GM18519 (cell line): Measurements from ENCODE around the gene AQP2.

Source experiments
- ATAC-seq: cut with Tn5 transposase; IDR thresholded peaks from one replicate; pipeline ENCODE4 v1.9.1; 2021; ENCODE audit warnings: mild to moderate bottlenecking, moderate library complexity; ENCODE audit not compliant: unreplicated experiment, low FRiP score

Gene AQP2

DNA sequence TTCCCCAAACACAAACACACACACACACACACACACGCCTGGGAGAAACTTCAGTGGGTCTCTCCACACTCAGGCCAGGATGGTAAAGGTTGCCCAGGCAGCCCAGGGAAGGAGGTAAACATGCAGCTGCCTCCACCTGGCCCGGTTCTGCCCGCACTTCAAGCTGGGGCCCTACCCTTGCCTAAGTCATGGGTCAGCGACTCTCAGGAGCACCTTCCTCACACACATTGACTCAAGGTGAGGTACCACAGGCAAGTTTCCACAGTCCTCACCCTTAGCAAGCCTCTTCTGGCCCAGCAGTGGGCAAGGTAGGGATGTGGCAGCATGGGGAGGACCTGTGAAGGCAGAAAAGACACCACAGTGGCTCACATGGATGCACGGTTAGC is 32.8 kb upstream of the AQP2 start:
- no peak for ATAC-seq

DNA sequence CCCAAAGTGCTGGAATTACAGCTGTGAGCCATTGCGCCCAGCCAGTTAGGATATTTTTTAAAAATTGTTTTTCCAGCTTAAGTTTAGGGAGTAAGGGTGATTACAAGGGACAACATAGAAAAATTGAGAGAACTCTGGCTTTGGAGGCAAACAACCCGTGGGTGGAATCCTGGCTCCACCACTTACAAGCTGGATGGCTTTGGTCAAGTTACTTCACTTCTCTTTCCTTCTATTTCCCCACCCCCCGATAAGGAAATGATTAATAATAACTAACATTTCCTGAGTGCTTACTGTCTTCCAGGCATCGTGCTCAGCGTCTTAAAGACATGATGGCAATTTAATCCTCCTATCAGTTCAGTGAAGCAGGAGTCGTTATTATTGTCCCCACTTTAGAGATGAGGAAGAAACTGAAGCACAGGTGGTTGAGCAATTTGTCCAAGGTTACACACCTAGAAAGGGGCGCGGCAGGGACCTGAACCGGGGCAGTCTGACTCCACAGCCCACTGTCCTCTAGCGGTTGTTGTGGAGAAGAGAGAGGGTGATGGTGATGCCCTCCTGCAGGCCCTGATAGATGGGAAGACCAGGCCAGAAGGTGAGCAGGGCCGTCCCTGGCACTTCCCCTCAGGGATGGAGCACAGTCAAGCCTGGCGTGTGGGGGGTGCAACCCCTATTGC is 30.2 kb upstream of the AQP2 start:
- ATAC-seq: no peak

DNA sequence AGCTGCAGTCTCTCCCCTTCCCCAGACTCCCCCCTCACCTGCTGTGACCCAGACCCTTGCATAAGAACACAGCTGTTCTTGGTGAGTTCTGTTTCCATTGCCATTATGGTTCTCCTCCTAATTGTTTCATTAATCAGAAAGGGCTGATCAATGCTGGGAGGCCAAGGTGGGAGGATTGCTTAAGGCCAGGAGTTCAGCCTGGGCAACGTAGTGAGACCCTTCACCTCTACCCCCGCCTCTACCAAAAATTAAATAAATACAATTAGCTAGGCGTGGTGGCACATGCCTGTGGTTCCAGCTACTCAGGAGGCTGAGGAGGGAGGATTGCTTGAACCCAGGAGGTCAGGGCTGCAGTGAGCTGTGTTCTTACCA is 29.6 kb upstream of the AQP2 start:
- no peak for ATAC-seq

DNA sequence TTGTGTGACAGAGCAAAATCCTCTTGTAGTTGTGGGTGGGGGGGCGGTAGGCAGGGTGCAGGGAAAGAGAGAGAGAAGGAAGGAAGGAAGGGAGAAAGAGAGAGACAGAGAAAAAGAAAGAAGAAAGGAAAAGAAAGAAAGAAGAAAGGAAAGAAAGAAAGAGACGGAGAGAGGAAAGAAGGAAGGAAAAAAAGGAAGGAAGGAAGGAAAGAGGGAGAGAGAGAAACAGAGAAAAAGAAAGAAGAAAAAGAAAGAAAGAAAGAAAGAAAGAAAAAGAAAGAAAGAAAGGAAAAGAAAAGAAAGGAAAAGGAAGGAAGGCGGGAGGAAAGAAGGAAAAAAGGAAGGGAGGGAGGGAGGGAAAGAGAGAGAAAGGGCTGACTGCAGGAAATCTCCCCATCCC is 29.2 kb upstream of the AQP2 start:
- no peak for ATAC-seq

DNA sequence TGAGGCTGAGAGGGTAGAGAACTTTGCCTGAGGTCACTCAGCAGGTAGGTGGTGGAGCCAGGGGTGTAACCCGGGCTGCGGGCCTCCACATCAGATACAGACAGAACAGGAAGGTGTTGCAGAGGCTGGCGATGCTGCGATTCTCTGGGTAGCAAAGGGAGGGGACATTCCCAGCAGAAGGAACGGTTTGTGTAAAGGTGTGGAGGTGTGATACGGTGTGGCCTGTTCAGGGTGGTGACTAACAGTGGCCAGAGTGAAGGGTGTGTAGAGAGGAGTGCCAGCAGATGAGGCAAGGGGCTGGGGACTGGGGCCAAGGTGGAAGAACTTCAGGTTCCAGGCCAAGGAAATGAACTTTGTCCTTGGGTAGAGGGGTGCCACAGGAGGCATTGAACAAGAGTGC is 28.6 kb upstream of the AQP2 start:
- ATAC-seq: no peak

DNA sequence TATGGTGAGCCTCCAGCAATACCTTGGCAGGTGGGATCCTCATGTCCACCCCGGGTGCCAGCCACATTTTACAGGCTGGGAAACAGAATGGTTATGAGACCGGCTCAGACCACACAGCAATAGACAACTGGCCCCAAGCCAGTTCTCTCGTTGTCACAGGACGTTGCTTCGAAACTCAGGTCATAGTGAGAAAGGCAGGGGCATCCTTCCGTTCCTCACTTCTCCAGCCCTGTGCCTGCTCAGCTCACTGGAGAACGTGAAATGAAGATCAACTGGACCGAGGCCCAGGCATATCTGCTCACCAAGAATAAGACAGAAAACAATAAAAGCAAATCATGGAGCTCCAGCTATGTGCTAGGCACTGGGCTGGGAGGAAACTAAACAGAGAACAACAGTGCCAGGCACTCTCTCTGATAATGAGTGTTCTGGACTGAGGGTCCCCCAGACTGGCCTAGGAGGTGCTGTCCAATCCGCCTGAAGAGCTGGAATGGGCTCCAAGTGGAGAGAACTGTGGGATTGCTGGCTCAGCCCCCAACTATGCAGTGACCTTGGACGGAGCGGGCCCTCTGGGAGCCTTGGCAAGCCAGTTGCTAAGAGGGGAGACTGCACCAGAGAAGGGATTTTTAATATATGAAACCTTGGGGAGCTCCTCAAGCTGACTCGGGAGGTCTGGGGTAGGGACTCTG is 28.0 kb upstream of the AQP2 start:
- ATAC-seq: no peak

DNA sequence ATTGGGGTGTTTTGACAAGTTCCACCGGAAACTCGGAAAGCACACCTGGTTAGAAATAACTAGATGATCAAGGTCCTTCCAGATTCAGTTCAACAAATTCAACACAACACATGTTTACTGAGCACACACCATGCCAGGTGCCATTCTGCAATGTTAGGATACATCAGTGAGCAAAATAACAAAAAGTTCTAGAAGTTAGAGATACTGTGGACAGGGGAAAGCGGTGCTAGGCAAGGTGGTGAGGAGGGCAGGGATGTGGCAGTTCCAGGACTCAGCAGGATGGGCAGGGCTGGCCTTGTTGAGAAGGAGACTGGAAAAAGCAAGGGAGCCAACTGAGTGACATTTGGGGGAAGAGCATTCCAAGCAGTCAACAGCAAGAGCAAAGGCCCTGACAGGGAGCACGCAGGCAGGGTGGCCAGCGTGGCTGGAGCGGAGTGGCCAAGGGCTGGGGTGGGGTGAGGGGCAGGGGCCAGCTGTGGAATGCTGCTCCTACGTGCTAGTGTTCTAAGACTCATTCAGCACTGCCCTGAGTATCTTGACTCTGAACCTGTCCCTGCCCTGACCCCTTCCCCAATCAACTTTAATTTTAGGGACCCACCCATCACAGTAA is 27.4 kb upstream of the AQP2 start:
- no peak for ATAC-seq

DNA sequence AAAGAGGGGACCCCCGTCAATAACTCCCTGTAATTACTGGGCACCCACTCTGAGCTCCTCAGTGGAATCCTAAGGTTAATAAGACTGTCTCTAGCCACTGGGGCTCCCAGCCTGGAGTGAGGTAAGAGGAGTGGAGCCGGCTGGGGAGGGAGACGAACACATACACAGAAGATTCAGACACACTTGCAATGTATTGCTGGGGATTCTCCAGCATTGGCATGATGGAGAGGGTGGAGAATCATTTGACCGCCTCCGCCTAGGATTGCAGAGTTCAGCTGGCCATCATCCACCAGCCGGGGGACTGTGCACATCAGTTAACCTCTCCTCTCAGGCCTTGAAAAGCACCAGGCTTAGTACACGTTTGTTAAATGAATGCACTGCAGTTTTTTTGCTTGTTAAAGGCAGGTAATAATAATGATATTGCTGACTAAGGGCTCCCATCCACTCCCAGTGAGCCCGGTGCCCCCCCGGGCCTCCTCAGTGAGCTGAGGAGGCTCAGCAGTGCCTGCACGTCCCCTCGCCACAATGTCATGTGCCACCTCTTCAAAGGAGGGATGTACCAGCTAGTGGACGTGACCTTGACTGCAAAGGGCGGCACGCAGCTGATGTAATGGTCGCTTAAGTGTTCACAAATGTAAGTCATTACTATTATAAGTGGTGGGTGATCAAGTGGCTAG is 26.5 kb upstream of the AQP2 start:
- no peak for ATAC-seq

DNA sequence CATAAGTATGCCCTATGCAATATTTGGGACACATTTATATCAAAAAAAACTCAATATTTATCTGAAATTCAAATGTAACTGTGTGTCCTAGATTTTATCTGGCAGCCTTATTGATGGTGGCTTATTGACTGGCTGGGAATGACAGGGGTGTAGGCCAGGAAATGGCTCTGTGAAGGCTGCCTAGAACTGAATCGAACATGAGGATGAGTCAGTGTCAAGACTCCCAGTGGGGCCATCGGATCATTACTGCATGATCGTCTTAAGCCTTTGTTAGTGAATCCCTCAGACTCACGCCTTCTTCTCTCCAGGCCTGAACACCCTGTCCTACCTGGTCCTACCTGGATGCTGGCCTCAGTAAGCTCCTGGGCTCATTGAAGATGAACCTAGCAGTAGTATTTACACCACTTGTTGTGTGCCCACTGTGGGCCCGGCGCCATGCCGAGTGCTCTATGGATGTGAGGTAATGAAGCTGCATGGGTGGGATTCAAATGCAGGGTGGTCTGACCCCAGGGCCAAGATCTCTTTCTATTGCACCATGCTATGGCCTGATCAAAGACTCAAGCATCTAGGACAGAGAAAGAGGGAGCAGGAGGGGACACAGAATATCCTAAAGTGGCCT is 25.8 kb upstream of the AQP2 start:
- ATAC-seq: no peak

DNA sequence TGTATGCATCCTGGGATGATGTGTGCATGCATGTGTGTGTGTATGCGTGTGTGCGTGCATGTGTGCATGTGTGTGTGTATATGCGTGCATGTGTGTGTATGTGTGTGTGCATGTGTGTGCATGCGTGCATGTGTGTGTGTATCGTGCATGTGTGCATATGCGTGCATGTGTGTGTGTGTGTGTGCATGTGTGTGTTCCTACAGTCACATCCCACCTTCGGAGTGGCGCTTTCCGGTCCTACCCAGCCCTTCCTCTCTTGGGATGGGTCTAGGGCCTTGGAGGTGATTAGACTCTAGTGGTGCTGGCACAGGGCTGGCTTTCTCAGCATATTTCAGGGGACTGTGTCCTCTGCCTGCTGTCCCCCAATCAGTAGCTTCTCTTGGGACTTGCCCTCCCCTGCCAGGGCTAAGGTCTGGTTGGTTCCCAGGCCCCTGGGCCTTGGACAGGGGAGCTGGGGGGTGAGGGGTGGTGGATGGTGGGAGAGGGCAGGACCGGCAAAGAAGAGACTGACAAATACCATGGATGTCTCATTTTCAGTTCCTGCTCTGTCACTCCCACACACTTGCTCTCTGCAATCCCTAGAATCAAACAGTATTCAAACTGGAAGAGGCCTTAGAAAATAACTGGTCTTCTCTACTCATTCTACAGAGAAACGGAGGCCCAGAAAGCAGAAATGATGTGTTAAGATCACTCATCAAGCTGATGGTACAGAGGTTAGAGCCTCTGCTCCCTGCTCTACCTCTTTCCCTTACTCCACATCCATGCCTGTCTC is 24.9 kb upstream of the AQP2 start:
- ATAC-seq: no peak

DNA sequence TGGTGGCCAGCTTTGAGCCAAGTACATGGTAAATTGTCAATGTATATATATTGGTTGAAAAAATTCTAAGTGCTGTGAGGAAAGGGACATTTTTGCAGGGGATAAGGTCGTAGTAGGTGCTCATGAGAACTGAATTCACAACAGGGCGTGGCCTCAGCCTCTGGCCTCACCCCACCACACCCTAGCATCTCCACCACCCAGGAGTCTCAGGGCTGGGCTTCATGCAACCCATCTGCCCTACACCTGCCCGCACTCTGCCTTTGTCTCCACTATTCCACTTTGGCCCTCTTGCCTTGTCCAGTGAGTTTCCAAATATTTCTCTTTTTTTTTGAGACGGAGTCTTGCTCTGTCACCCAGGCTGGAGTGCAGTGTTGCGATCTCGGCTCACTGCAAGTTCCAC is 22.1 kb upstream of the AQP2 start:
- no peak for ATAC-seq

DNA sequence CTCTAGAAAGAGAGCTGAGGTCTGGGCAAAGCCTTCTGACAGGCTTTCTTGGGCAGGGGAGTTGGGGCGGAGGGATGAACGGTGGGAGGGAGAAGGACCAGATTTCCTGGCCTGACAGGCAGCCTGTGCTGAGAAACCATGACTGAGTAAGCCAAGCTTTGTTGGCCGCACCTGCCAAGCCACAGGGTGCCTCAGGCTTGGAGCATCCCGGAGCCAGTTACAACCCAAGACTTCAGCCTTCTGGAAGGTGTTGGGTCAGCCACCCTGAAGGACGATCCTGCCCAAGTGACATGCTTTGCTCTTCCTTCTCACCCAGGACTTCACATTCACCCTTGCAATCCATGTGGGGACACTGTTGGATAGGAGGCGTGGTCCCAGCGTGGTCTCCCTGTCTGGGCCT is 21.0 kb upstream of the AQP2 start:
- ATAC-seq: no peak

DNA sequence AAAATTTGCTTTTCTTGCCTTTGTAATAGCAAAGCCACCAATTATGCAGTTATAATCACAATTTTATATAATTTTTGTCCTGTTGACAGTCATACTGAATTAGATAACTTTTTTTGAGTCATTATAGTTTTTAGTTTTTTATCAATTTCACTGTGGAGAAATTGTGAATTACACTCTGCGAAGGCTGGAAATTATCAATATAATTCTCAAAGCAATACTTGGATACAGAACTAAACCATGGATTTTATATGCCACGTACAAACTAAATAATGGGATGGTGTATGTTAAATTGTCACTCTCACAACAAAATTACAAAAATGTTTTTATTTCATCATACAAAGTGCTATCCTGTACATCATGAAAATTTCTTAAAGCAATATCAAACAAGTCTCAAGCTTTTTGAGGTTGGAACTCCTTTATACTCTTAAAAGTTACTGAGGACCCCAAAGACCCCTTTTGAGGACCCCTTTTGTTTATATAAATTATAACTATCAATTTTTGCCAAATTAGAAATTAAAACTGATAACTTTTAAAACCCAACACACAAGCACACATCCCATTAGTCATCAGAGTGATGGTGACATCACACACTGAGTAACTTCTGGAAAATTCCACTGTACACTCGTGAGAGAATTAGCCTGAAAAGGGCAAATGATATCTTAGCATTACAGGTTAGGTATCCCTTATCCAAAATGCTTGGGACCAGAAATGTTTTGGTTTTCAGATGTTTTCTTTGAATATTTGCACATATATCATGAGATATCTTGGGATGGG is 19.8 kb upstream of the AQP2 start:
- ATAC-seq: no peak

DNA sequence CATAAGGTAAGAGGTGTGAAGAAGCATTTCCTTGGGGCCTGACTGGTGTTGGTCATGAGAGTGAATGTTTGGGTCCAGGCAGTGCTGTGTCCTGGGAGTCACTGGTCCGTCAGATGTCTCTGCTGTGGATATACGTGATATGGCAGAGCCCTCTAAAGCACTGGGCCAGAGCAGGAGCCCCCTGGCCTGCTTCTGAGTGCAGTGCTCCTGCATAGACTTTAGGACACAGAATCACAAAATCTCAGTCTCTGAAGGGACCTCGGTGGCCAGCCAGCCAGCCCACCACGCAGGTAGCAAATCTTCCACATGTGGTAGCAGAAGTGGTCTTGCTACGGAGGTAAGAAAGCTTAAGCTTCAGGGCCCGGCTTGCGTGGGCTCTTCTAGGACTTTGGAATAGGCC is 18.5 kb upstream of the AQP2 start:
- ATAC-seq: no peak

DNA sequence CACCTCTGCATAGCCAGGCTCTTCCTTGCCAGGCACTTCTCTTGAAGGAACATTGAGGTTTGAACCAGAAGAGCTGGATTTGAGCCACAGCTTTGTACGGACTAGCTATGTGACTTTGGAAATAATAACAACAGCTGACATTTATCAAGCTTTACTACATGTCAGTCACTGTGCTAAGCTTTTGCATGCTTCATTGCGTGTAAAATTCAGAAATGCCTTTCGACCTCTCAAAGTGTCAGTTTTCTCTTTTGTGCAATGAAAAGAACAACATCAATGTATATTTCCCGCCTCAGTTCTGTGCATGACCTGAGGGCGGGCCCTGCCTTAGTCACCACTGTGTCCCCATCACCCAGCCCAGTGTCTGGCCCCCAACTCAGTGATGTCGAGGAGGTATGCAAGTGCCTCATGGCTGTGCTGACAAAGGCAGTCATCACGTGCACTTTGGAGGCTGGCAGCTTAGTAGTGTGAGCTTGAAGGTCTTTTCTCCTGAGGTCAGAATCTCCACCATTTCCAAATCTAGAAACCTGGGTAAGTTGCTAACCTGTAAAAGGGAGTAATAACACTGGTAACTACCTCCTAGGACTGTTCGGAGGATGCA is 17.9 kb upstream of the AQP2 start:
- ATAC-seq: no peak

DNA sequence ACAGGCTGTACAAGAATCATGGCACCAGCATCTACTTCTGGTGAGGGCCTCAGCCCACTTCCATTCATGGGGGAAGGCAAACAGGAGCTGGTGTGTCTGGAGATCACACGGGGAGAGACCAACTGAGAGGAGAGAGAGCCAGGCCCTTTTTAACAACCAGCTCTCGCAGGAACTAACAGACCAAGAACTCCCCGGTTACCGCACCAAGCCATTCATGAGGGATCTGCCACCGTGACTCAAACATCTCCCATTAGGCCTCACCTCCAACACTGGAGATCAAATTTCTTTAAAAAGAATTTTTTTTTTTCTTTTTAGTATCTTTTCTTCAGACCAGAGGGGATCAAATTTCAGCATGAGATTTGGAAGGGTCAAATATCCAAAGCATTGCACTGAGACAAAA is 16.7 kb upstream of the AQP2 start:
- ATAC-seq: no peak

DNA sequence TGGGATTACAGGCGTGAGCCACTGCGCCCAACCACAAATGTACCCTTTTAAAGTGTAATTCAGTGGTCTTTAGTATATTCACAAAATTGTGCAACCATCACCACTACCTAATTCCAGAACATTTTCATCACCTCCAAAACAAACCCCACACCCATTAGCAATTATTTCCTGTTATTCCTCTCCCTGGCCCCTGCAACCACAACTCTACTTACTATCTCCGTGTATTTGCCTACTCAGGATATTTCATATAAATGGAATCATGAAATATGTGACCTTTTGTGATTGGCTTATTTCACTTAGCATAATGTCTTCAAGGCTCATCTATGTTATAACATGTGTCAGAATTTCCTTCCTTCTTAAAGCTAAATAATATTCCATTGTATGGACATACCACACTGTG is 16.0 kb upstream of the AQP2 start:
- ATAC-seq: no peak

DNA sequence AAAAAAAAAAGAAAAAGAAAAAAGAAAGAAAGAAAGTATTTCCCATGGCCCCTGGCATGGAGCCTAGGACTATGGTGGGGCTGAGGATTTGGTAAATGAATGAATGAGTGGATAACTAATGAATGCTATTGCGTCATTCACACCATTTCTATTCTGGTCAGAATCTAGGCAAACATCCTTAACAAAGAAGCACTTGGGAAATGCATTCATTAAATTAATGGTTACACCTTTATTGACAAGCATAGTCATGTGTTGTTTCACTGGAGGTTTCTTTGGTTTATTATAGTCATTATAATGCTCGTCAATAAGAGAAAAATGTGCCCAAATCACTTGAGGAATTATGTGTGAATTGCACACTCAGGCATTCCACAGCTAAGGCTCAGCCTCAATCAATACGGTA is 13.6 kb upstream of the AQP2 start:
- no peak for ATAC-seq

DNA sequence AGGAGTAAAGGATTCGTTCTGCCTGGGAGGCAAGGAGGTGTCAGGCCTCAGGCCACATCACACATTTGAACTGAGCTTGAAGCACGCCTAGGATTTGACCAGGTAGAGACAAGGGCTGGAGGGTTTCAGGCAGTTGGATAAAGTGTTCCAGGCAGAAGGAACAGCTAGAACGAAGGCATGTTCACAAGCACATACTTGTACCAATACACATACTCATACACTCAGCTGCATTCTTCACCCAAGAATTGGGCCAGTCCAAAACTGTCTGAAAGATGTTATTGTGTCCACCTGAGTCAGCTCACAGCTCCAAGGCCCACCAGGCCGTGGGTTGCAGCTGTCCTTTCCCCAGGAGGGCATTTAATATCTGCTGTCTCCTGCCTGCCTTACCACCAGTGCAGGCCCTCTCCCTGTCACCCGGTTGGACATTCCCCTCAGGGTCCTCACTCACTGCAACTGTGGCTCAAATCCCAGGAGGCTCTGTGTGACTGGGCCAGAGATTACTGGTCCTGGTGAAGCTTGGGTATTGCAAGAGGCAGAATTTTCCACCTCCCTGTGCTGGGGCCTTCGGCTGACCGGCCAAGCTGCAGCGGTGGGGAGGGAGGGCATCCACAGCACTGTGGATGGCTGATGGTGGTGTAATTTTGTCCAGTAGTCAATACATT is 12.8 kb upstream of the AQP2 start:
- ATAC-seq: no peak
